Activated CD4-positive, alpha-beta T cell treated with anti-CD3 and anti-CD28 coated beads, Interleukin-10, Interleukin-2, amounts not matched to agents 100 ng/mL and 50 ng/mL, durations not matched to agents 16 hours and 8 hours (primary cell): ENCODE measurements around the gene SPIRE1.
"Not testable (repeated sequence)": the region's sequence is repeated elsewhere in the genome, so short reads cannot be mapped to it uniquely, and the experiment has no call there.

ENCODE experiments used
- DNase-seq: peaks from one replicate; pipeline ENCODE4 v3.0.0-alpha.2; 2020

Gene SPIRE1

GRCh38 chr18:12481915-12482314 lies 176.0 kb downstream of the SPIRE1 start:
- not testable (repeated sequence) for DNase-seq

- DNase-seq: no peak
Measured at GRCh38 chr18:12479982-12480381, 177.9 kb downstream of the SPIRE1 start.

- DNase-seq: no peak
Measured at GRCh38 chr18:12479536-12479935, 178.4 kb downstream of the SPIRE1 start.

GRCh38 chr18:12478269-12479047 lies 179.4 kb downstream of the SPIRE1 start:
- DNase-seq: no peak

- DNase-seq: no peak
Measured at GRCh38 chr18:12477606-12478005, 180.3 kb downstream of the SPIRE1 start.

- DNase-seq: no peak
Measured at GRCh38 chr18:12476955-12477354, 181.0 kb downstream of the SPIRE1 start.

GRCh38 chr18:12474876-12475275 lies 183.0 kb downstream of the SPIRE1 start:
- no peak for DNase-seq

- DNase-seq: no peak
Measured at GRCh38 chr18:12474146-12474545, 183.8 kb downstream of the SPIRE1 start.

GRCh38 chr18:12470382-12471075 lies 187.4 kb downstream of the SPIRE1 start:
- no peak for DNase-seq

GRCh38 chr18:12468445-12468844 lies 189.5 kb downstream of the SPIRE1 start:
- no peak for DNase-seq

- no peak for DNase-seq
Measured at GRCh38 chr18:12464731-12465130, 193.2 kb downstream of the SPIRE1 start.

- DNase-seq: no peak
Measured at GRCh38 chr18:12463191-12463590, 194.7 kb downstream of the SPIRE1 start.

GRCh38 chr18:12462242-12462641 lies 195.7 kb downstream of the SPIRE1 start:
- DNase-seq: no peak

GRCh38 chr18:12461326-12461725 lies 196.6 kb downstream of the SPIRE1 start:
- DNase-seq: no peak

GRCh38 chr18:12460874-12461273 lies 197.0 kb downstream of the SPIRE1 start:
- no peak for DNase-seq

- DNase-seq: no peak
Measured at GRCh38 chr18:12458771-12459170, 199.1 kb downstream of the SPIRE1 start.

GRCh38 chr18:12456441-12456840 lies 201.5 kb downstream of the SPIRE1 start:
- no peak for DNase-seq

- no peak for DNase-seq
Measured at GRCh38 chr18:12455496-12455895, 202.4 kb downstream of the SPIRE1 start.

GRCh38 chr18:12452784-12453183 lies 205.1 kb downstream of the SPIRE1 start:
- no peak for DNase-seq

GRCh38 chr18:12451428-12451827 lies 206.5 kb downstream of the SPIRE1 start:
- DNase-seq: no peak

GRCh38 chr18:12449051-12449785 lies 208.7 kb downstream of the SPIRE1 start:
- DNase-seq: no peak

- DNase-seq: no peak
Measured at GRCh38 chr18:12445554-12445953, 212.4 kb downstream of the SPIRE1 start.

- DNase-seq: peak; percentile 6
Measured at GRCh38 chr18:12443551-12443950, 214.4 kb downstream of the SPIRE1 start.

GRCh38 chr18:12442946-12443345 lies 215.0 kb downstream of the SPIRE1 start:
- no peak for DNase-seq
